Measurements from ENCODE around the gene SLFN14. TPM values are rescaled to one million over a fixed set of nuclear protein-coding genes. Genes with fewer than 3 reads are reported as not detected.
A peak's percentile ranks its signal among the peaks of the same experiment; 100 is the strongest.

Gene SLFN14
- total and polyA plus RNA-seq, 2 of the 4 experiments (the other 2 are of a cell fraction): not detected

DNA sequence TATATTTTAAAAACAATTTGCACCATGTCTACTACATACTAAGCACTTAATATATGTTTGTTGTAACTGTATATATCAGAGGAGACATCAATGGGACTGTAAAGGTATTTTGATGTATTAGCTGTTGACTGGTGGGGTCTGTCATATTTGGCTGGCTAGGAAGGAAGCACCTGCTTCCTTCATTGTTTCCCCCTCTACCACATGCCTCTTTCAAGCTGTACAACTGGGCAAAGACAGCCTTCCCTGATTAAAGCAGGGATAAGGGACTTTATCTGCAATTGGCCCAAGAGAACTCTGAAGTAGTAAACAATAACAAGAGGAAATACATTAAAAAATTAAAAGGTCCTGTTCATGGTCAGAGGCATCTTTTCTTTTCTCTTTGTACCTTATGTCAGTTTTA, 17.6 kb downstream of the SLFN14 start:
- ChIA-PET POLR2A (ENCODE audit: unreplicated experiment) (interaction anchor here (0.6 kb wide), 1 partner anchor 109 kb away, joined by 3 read pairs; no protein-coding TSS in a partner anchor), CTCF (no interaction called here)
- TF ChIP-seq SMC3 (IDR thresholded peaks at IDR 0.05; ENCODE audit: low read depth, low read length): no peak
- H3K4me3 ChIP-seq (ENCODE audit: insufficient read depth, low read depth, low read length): no peak overlapping the region
- BruUV-seq (replicated peaks): no TSS peak
- H3K18ac ChIP-seq (ENCODE audit: low read depth, low read length): no peak overlapping the region
- no peak overlapping the region for H2AK9ac ChIP-seq (replicated peaks; ENCODE audit: low read depth, low read length, poor library complexity)
- DNase-seq (no peak), ATAC-seq (ENCODE audit: low read depth) (no peak)
- H3K9ac ChIP-seq (ENCODE audit: low read depth, low read length): no peak overlapping the region
- H3K36me3 ChIP-seq (ENCODE audit: control insufficient read depth, insufficient read depth, low read length): no peaks in the 10 kb centered on the region
- H2AK5ac ChIP-seq (ENCODE audit: low read depth, low read length): 0 out of 2 replicates have a peak overlapping the region, but pooled peaks have one; percentile 20
- no peak overlapping the region for H2BK15ac ChIP-seq (ENCODE audit: low read depth, low read length)
- H2BK120ac ChIP-seq (ENCODE audit: low read depth, low read length): no peak overlapping the region
- no peak overlapping the region for H3K4ac ChIP-seq (ENCODE audit: low read depth, low read length)
- H3K79me1 ChIP-seq (ENCODE audit: low read depth in 1 of 2, low read length in 2 of 2): no peaks in the 10 kb centered on the region
- no peak overlapping the region for H3K56ac ChIP-seq (ENCODE audit: extremely low read depth, insufficient read depth, low read length)
- H4K8ac ChIP-seq (ENCODE audit: low read depth in 2 of 2, low read length in 2 of 2): no peak overlapping the region
- H3K23ac ChIP-seq (ENCODE audit: low read depth, low read length): no peak overlapping the region
- H2AFZ ChIP-seq (replicated peaks; ENCODE audit: low read length, poor library complexity): no peak overlapping the region
- no peak overlapping the region for H2BK5ac ChIP-seq (ENCODE audit: low read depth, low read length, poor library complexity, severe bottlenecking)
- H4K20me1 ChIP-seq (ENCODE audit: insufficient read depth, low read length): no peaks in the 10 kb centered on the region
- no peak overlapping the region for H3K4me2 ChIP-seq (ENCODE audit: low read depth, low read length)
- H2BK20ac ChIP-seq (ENCODE audit: low read depth, low read length): no peak overlapping the region
- H4K5ac ChIP-seq (ENCODE audit: low read depth, low read length): no peak overlapping the region
- H4K91ac ChIP-seq (ENCODE audit: insufficient read depth, low read depth, low read length): no peak overlapping the region
- no peak overlapping the region for H3K27ac ChIP-seq (ENCODE audit: insufficient read depth, low read length)
- H3K27me3 ChIP-seq (ENCODE audit: control insufficient read depth, insufficient read depth, low read length): peaks cover 7% of the 10 kb centered on the region
- H3K9me3 ChIP-seq (ENCODE audit: control insufficient read depth, insufficient read depth, low read length): no peaks in the 10 kb centered on the region
- intact Hi-C loops (cut with micrococcal nuclease): loop anchor here (10.0 kb wide), 1 partner anchor 548 kb away; no protein-coding TSS in a partner anchor
- no peak overlapping the region for H3K14ac ChIP-seq (replicated peaks; ENCODE audit: low read depth, low read length)
- no peaks in the 10 kb centered on the region for H3K9me1 ChIP-seq (ENCODE audit: insufficient read depth, low read length)
- dilution Hi-C loops (cut with HindIII; ENCODE audit: low sequenced_read_pairs, unreplicated experiment): loop anchor here (25.0 kb wide), 2 partner anchors 231 to 356 kb away; partner anchors contain the start of gene SLC35G3
- in situ Hi-C loops (cut with MboI; ENCODE audit: low sequenced_read_pairs): loop anchor here (25.0 kb wide), 1 partner anchor 1131 kb away; no protein-coding TSS in a partner anchor
- no peaks in the 10 kb centered on the region for H3K4me1 ChIP-seq (ENCODE audit: control insufficient read depth, insufficient read depth, low read length)

Measured in IMR-90 (cell line).